ENCODE measurements around the gene ERO1B.

DNA sequence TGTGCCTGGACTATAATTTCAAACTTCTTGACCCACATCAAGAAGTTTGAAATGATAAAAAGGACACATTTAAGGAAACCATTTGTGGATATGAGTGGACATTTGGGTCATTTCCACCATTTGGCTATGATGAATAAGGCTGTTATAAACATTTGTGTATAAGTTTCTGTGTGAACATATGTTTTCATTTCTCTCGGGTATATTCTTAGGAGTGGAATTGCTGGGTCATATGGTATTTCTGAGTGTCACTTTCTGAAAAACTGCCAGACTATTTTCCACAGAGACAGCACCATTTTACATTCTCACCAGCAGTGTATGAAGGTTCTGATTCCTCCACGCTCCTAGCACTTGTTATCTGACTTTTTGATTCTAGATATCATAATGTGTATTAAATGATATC, 88.6 kb downstream of the ERO1B start:
- TF ChIP-seq, protein P1, sequence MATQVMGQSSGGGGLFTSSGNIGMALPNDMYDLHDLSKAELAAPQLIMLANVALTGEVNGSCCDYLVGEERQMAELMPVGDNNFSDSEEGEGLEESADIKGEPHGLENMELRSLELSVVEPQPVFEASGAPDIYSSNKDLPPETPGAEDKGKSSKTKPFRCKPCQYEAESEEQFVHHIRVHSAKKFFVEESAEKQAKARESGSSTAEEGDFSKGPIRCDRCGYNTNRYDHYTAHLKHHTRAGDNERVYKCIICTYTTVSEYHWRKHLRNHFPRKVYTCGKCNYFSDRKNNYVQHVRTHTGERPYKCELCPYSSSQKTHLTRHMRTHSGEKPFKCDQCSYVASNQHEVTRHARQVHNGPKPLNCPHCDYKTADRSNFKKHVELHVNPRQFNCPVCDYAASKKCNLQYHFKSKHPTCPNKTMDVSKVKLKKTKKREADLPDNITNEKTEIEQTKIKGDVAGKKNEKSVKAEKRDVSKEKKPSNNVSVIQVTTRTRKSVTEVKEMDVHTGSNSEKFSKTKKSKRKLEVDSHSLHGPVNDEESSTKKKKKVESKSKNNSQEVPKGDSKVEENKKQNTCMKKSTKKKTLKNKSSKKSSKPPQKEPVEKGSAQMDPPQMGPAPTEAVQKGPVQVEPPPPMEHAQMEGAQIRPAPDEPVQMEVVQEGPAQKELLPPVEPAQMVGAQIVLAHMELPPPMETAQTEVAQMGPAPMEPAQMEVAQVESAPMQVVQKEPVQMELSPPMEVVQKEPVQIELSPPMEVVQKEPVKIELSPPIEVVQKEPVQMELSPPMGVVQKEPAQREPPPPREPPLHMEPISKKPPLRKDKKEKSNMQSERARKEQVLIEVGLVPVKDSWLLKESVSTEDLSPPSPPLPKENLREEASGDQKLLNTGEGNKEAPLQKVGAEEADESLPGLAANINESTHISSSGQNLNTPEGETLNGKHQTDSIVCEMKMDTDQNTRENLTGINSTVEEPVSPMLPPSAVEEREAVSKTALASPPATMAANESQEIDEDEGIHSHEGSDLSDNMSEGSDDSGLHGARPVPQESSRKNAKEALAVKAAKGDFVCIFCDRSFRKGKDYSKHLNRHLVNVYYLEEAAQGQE (IDR thresholded peaks at IDR 0.05; ENCODE audit: low read depth), result no peak
- TF ChIP-seq, protein P2, sequence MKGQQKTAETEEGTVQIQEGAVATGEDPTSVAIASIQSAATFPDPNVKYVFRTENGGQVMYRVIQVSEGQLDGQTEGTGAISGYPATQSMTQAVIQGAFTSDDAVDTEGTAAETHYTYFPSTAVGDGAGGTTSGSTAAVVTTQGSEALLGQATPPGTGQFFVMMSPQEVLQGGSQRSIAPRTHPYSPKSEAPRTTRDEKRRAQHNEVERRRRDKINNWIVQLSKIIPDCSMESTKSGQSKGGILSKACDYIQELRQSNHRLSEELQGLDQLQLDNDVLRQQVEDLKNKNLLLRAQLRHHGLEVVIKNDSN (IDR thresholded peaks at IDR 0.05), result no peak
- TF ChIP-seq MAX (IDR thresholded peaks at IDR 0.05) (no peak), ZBTB7A (IDR thresholded peaks at IDR 0.05; ENCODE audit: low read depth) (no peak)

Measured in Ishikawa (cell line).